Thyroid gland (tissue), 4 donors: ENCODE results near the gene ZC4H2.

Source experiments
- POLR2A ChIP-seq, 2 donors: fragments of 450-650 bp; IDR thresholded peaks; one replicate each; pipeline ENCODE4 v1.6.1; 2017; ENCODE audit warnings: antibody characterized with exemption in 2 of 2, mild to moderate bottlenecking in 2 of 2, moderate library complexity in 1 of 2
- TF ChIP-seq, protein P1 (sequence below), 6 experiments: fragments of 200-600 bp in 3 of 6; fragments of 450-650 bp in 3 of 6; sonication (generic) in 3 of 6; IDR thresholded peaks; one replicate each; pipeline ENCODE4 v1.5.1; 2016 to 2019; ENCODE audit warnings: antibody characterized with exemption in 6 of 6, mild to moderate bottlenecking in 2 of 6, inconsistent platforms in 1 of 6, moderate library complexity in 1 of 6

DNA sequence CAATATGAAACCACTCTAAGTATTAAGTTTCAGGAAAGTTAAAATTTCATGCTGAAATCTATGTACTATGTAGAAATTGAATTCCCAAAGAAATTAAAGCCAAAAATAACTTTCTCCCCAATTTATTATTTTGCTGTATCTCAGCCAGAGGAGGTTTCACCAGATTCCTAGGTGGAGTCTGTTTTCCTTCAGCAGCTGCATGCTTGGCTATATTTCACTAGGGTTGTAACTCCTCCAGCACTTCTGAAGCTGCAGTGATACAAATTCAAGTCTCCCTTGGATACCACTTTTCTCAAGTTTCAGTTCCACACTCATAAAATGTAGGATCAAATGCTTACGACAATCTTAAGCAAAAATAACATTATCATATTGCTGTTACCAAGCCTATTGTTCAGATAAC lies 41.2 kb upstream of the ZC4H2 start:
- TF ChIP-seq, protein P1, sequence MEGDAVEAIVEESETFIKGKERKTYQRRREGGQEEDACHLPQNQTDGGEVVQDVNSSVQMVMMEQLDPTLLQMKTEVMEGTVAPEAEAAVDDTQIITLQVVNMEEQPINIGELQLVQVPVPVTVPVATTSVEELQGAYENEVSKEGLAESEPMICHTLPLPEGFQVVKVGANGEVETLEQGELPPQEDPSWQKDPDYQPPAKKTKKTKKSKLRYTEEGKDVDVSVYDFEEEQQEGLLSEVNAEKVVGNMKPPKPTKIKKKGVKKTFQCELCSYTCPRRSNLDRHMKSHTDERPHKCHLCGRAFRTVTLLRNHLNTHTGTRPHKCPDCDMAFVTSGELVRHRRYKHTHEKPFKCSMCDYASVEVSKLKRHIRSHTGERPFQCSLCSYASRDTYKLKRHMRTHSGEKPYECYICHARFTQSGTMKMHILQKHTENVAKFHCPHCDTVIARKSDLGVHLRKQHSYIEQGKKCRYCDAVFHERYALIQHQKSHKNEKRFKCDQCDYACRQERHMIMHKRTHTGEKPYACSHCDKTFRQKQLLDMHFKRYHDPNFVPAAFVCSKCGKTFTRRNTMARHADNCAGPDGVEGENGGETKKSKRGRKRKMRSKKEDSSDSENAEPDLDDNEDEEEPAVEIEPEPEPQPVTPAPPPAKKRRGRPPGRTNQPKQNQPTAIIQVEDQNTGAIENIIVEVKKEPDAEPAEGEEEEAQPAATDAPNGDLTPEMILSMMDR (IDR thresholded peaks at IDR 0.05): no peak
- TF ChIP-seq POLR2A (IDR thresholded peaks at IDR 0.05): no peak
